ENCODE results near the gene INSRR.

DNA sequence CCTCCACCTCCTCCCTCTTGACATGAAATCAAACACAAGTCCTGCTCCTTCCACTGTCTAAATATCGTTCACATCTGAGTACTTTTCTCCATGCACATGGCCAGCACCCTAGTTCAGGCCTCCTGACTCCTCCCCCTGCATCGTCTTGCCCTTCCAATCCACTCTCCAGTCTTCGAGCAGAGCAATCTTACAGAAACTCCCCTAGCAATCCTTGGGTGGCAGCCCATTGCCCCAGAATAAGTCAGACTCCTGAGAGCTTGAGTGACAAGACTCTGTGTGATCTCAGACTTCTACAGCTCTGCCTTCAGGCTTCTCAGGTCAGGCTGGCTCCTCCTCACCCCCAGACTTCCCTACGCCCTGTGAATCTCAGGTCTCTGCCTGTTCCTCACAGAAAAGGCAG is 47.7 kb downstream of the INSRR start:
- TF ChIP-seq EZH2 (IDR thresholded peaks at IDR 0.05; ENCODE audit: borderline replicate concordance, low read depth, low read length, severe bottlenecking), result no peak
- TF ChIP-seq, protein P1, sequence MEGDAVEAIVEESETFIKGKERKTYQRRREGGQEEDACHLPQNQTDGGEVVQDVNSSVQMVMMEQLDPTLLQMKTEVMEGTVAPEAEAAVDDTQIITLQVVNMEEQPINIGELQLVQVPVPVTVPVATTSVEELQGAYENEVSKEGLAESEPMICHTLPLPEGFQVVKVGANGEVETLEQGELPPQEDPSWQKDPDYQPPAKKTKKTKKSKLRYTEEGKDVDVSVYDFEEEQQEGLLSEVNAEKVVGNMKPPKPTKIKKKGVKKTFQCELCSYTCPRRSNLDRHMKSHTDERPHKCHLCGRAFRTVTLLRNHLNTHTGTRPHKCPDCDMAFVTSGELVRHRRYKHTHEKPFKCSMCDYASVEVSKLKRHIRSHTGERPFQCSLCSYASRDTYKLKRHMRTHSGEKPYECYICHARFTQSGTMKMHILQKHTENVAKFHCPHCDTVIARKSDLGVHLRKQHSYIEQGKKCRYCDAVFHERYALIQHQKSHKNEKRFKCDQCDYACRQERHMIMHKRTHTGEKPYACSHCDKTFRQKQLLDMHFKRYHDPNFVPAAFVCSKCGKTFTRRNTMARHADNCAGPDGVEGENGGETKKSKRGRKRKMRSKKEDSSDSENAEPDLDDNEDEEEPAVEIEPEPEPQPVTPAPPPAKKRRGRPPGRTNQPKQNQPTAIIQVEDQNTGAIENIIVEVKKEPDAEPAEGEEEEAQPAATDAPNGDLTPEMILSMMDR (IDR thresholded peaks at IDR 0.05; ENCODE audit: borderline replicate concordance, extremely low read depth, low read length, poor library complexity, severe bottlenecking), result no peak

Data from DND-41 (cell line).